Left ventricle myocardium superior (tissue), 1 donor: ENCODE measurements around the gene ADCY2. TPM values are rescaled to one million over a fixed set of nuclear protein-coding genes. Genes with fewer than 3 reads are reported as not detected.

Source experiments
- ATAC-seq: fragments of 200-7000 bp; cut with Tn5 transposase; one replicate; pipeline ENCODE4 v1.9.1; 2020; ENCODE audit warnings: mild to moderate bottlenecking, moderate library complexity
- DNase-seq: peaks from one replicate; pipeline ENCODE4 v3.0.0-alpha.2; 2020
- intact Hi-C: fragments of 100-400 bp; cut with micrococcal nuclease; formaldehyde crosslinking; loops from one replicate; pipeline ENCODE4 v1.11.0; 2022
- total RNA-seq: library from RNA; stranded (reverse); fragmentation: NEBNext Ultra II Directional; extraction: Animal tissue kit (Norgen Biotek cat#: 25700); gene quantifications from one replicate; pipeline ENCODE4 v1.2.1, GENCODE V29; 2021
- donor health status: DM: no; HTN: yes; CAD: no; lungs with severe emphysema.

ADCY2 gene
- total RNA-seq, 1 donor from 2014 or later, result 0.17 TPM

- ATAC-seq (no peak), DNase-seq (no peak)
- intact Hi-C loops, result no loop called here
These were observed 283.7 kb downstream of the ADCY2 start for GRCh38 chr5:7679663-7680062.

- intact Hi-C loops, result no loop called here
- DNase-seq, result no peak
- ATAC-seq, result no peak
These were observed 284.3 kb downstream of the ADCY2 start for GRCh38 chr5:7680260-7680659.

- intact Hi-C loops, result no loop called here
- no peak for ATAC-seq
- no peak for DNase-seq
These were observed 286.4 kb downstream of the ADCY2 start for GRCh38 chr5:7682379-7682778.

GRCh38 chr5:7683753-7684152 is 287.8 kb downstream of the ADCY2 start:
- intact Hi-C loops, result no loop called here
- no peak for ATAC-seq
- no peak for DNase-seq

- ATAC-seq, result no peak
- DNase-seq, result no peak
These were observed 288.9 kb downstream of the ADCY2 start for GRCh38 chr5:7684826-7685225.

DNA sequence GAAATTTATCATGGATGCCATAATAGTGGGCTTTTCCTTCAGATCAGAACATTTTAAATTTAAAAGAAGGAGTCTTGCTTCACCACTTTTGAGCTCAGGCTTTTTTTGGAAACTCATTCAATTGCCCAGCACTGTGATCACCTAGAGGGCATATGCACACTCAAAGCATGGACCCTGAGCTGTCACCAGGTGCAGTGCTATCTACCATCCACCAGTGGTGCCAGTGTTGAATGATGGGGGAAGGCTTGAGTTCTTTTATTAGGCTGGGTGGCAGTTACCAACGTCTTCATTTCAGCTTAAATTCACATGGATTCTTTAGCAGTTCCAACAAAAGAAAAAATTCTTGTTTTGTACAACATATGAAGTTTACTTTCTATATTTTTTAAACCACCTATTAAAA is 290.9 kb downstream of the ADCY2 start:
- intact Hi-C loops, result no loop called here
- no peak for DNase-seq
- ATAC-seq, result no peak

More at GRCh38 chr5:7684826-7685225, 288.9 kb downstream of the ADCY2 start:
- intact Hi-C loops, result no loop called here

DNA sequence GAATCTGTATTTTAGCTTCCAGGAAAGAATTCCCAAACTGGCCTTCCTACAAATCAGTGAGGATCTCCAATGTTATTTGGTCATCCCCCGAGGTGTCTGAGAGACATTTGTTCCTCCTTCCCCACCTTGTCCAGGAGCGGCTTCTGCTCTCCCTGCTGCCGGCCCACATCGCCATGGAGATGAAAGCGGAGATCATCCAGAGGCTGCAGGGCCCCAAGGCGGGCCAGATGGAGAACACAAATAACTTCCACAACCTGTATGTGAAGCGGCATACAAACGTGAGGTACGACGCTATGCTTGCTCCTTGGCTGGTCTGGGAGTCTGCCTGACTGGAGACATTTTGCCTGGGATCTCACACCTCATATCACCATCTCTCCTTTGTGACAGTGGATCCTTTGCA is 294.6 kb downstream of the ADCY2 start:
- intact Hi-C loops, result no loop called here
- ATAC-seq (no peak), DNase-seq (no peak)

DNA sequence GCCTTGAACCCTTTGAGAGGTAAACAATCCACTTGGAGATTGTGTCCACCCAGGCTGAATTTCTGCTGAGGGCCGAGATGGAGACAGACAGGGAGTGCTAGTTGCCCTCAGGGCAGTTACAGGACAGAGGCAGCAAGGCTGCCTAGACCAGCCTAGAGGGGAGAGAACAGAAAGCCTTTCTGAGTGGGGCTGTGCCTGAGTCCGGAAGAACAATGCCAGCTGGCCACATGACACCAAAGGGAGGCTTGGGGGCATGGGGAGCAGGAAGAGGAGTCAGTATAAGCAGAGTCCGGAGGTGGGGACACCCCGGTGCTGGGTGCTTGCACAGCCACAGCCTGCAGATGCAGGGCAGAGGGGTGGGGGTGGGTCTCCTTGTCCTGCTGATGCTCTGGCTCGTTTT is 309.3 kb downstream of the ADCY2 start:
- DNase-seq (no peak), ATAC-seq (no peak)
- intact Hi-C loops, result no loop called here

DNA sequence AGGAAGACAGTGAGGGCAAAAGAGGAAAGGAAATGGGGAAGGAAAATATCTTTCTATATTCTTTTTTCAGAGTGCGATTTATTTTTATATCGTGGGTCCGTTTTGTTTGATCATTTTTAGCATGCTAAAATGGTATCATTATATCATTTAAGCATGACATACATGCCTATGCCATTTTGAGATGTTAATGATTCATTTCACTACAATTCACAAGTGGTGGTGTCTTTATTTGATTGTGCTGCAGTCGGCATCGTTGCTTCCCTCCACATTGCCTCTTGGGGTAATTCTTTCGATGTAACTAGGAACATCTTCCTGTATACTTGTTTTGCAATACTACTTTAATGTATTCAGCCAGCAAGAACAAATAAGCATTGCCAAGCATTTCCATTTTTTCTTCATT is 309.8 kb downstream of the ADCY2 start:
- intact Hi-C loops, result no loop called here
- no peak for DNase-seq
- ATAC-seq, result no peak

- DNase-seq (no peak), ATAC-seq (no peak)
- intact Hi-C loops, result no loop called here
These were observed 310.3 kb downstream of the ADCY2 start for GRCh38 chr5:7706256-7706655.

DNA sequence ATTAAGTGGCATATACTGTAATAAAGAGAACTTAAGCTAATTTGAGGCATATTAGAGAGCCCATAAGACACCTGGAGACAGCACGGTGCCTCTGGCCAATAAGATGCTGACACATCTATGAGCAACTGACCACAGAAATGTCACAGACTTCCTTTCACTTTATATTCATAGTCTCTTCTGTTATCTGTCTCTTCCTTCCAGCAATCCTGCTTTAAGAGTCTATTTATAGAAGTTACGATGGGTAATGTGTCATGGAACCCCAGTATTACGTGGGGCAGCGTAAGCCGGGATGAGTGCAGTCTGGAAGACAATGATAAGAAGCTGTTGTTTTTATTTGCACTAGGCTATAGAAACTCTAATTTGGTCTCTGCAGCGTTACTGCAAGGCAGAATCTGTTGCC is 318.2 kb downstream of the ADCY2 start:
- no peak for ATAC-seq
- intact Hi-C loops, result no loop called here
- DNase-seq, result no peak

- DNase-seq (no peak), ATAC-seq (no peak)
- intact Hi-C loops, result no loop called here
These were observed 318.8 kb downstream of the ADCY2 start for GRCh38 chr5:7714697-7715096.

- no peak for DNase-seq
- ATAC-seq, result no peak
These were observed 321.8 kb downstream of the ADCY2 start for GRCh38 chr5:7717691-7718090.

DNA sequence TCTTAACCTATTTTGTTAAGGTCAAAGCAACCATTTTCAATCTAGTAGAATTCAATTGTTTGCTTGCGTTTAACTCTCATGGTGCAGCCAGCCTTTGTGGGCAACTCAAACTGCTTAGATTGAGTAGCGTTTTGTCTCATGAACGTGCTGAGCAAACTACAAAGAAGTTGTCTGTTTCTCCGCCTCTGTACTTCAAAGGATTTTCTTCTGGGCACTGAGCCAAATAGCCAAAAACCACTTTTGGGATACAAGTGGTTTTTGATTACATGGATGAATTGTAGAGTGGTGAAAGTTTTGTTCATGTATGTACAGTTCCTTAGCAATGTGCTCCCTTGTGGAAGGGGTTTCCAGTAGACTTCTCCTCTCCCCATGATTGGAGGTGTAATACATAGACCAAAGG is 332.1 kb downstream of the ADCY2 start:
- ATAC-seq (no peak), DNase-seq (no peak)
- intact Hi-C loops, result no loop called here

More at GRCh38 chr5:7717691-7718090, 321.8 kb downstream of the ADCY2 start:
- intact Hi-C loops, result no loop called here

DNA sequence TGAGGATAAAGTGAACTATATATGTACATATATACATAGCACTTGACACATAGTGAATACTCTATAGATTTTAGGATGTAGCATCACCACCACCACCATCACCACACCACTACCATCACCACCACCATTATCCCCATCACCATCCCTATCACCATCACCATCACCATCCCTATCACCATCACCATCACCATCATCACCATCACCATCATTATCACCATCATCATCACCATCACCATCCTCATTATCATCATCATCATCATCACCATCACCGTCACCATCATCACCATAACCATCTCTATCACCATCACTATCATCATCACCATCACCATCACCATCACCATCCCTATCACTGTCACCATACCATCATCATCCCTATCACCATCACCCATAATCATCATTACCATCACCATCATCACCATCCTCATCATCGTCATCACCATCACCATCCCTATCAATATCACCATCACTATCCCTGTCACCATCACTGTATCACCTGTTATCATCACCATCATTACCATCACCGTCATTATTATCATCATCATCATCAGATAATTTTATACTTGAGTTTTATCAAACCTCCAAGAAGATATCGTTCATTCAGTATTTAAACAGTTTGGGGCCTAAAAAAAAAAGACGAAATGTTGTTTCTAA is 345.6 kb downstream of the ADCY2 start:
- no peak for ATAC-seq
- intact Hi-C loops, result no loop called here
- DNase-seq, result no peak

DNA sequence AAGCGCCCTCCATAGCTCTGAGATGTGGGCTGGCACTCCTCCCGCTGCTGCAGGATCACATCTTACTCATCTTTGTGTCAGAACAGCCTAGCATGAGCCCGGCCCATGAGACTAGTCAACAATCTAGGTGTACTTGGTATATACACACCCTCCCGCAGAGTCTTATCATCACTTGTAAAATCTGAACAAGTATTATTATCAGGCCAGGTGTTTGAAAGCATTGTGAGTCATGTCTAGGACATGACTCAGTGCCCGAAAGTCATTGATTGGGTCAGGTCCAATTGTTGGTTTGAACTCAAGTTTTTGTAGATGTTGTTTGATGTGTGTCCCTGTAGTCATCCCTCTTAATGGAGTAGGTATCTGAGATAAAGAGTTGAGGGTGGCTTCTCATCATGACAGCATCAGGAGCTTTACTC is 346.3 kb downstream of the ADCY2 start:
- ATAC-seq, result no peak
- DNase-seq, result no peak
- intact Hi-C loops, result no loop called here

DNA sequence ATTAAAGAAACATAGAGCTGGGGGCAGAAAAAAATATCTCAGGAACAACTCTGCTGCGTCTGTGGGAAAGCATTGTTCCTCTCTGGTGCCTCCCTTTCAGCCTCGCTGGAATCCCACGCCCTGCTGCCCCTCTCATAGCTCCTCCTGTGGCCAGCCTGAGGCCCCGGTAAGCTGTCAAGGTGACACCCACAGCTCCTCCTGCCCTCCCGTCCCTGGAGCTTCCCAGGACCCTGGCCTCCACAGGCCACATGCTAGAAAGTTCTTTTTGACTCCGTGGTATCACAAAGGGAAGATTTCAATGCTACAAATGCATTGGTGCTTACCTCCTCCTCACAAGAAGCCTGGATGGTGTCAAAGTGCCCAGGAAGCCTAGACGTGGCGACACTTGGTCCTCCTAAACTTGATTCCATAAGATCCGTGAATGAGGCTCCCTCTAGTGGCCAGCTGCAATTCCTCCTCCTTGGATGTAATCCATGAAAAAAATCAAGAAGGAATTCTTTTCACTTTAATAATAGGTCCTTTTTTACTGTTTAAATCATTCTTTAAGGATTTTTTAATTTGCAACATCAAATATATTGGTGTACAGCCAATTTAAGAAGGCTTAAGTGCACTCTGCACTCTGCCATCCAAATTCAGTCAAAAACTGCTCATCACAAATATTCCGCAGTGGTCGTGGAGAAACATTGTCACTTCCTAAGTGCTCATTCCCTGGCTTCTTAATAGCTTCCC is 350.1 kb downstream of the ADCY2 start:
- intact Hi-C loops, result no loop called here
- ATAC-seq, result no peak
- DNase-seq, result peak; percentile 58

DNA sequence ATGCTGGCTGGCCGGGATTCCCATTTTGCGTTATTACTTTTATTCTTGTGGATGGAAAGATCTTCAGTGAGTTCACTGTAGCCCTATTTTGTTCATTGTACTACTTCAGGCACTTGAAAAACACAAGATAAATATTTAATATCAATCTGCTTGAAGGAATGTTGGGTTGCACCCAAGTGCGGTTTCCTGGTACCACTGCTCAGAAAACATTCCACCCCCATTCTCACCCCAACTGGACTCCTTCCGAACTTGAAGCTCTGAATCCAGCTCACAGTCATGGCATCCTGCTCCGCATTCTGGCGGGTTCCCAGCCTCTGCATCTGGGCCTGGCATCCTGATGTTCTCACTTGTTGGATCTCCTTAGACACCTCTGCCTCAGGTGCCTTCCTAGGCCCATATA is 351.8 kb downstream of the ADCY2 start:
- ATAC-seq, result no peak

DNA sequence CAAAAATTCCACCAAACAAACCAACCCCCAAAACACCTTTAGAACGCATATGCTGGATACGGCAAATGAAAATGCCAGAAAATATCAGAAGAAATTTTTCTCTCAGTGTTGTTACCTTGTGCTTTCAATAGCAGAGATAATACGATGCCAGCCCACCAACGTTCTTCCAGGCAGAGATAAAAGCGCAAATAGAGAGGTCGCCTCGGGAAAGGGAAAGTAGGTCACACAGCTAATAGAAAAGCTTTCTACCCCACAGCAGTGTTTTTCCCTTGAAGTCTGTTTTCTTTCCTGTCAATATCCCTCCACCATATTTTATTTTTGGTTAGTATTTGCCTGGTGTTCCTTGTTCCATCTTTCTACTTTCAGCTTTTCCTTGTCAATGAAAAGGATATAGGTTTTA is 353.7 kb downstream of the ADCY2 start:
- ATAC-seq (no peak), DNase-seq (no peak)
- intact Hi-C loops, result no loop called here

More for the DNA sequence above, 351.8 kb downstream of the ADCY2 start:
- intact Hi-C loops, result no loop called here
- no peak for DNase-seq

GRCh38 chr5:7751874-7752273 is 355.9 kb downstream of the ADCY2 start:
- ATAC-seq, result no peak

DNA sequence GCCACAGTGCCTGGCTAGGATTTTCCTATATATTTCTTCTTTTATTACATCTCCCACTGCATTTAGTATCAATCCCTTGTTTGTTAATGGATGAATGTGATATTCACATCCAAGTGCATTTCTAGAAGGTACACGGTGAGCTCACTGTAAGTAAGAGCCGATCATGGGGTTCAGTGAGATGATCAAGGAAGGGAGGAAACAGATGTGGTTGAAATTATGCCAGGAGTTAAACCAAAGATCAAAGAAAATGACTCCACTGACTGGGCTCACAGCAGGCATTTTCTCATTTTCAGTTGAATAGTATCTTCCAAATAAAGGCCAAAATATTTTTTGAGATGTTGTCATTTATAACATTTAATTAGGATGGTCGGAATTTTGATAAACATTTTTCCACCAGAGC is 357.2 kb downstream of the ADCY2 start:
- DNase-seq (no peak), ATAC-seq (no peak)
- intact Hi-C loops, result no loop called here

More at GRCh38 chr5:7751874-7752273, 355.9 kb downstream of the ADCY2 start:
- intact Hi-C loops, result no loop called here
- no peak for DNase-seq
